ENCODE results near the gene REC8.
A peak's percentile ranks its signal among the peaks of the same experiment; 100 is the strongest.

REC8 gene

DNA sequence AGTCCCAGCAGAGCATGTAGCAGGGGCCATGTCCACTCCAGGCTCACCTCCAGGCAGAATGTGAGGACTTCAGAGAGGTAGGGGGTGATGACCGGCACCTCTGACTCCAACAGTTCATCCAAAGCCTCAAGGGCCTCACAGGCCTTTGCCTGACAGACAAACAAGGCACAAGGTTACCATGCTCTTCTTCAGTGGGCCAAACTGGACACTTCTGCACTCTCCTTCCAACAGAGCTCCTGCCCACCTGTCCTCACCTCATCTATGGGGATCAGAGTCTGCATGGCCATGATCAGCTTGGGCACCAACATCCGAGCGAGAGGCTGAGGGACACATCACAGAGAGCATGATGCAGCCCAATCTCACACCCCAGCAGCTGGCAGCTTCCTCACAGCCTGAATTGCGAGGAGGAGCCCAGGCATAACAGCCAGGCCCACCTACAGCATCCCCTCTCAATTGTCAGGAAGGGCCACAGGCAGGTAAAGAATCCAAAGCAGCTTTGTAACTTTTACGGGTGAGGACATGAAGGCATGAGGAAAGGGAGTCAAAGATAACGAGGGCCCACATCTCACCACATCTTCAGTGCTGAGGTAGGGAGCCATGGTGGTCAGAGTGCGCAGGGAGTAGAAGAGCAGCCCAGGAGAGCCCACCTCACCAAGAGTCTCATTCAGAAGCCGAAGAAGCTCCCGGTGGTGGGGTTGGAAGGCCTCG lies 15.1 kb downstream of the REC8 start:
- peaks cover 29 to 58% of the 10 kb centered on the region in 2 donors for H3K36me3 ChIP-seq (ENCODE audit: control insufficient read depth in 1 of 2, insufficient read depth in 2 of 2, low read length in 2 of 2)
- peaks cover 4 to 19% of the 10 kb centered on the region in 2 donors for H3K4me1 ChIP-seq (ENCODE audit: control insufficient read depth in 1 of 2, insufficient read depth in 2 of 2, low read length in 2 of 2)
- no peaks in the 10 kb centered on the region for H3K27me3 ChIP-seq (ENCODE audit: low read depth, low read length)
- H3K4me3 ChIP-seq (ENCODE audit: low read depth in 1 of 2, low read length in 2 of 2), result no peak overlapping the region
- no peaks in the 10 kb centered on the region for H3K9me3 ChIP-seq (ENCODE audit: control insufficient read depth in 1 of 2, low read length in 2 of 2)
- no peak overlapping the region for H3K27ac ChIP-seq (ENCODE audit: low read length)

DNA sequence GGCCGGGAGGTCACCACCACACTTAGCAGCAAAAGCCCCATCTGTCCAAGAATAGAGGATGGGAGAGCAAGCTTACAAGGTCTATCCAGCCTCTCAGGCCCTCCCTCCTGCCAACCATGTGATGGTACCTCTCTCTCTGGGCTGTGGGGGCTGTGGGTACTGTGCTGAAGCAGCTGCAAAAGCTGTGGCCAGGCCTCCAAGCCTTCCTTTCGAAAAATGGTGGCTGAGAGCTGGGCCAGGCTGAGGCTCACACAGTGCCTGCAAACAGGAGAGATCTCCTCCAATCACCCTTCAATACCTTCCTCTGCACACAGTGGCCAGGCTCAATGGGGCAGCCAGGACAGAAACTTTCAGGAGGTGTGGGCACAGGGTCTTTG lies 15.6 kb downstream of the REC8 start:
- peak overlapping the region; percentile 70 to 79 for H3K4me3 ChIP-seq (ENCODE audit: low read depth in 1 of 2, low read length in 2 of 2)
- peaks cover 30 to 58% of the 10 kb centered on the region in 2 donors for H3K36me3 ChIP-seq (ENCODE audit: control insufficient read depth in 1 of 2, insufficient read depth in 2 of 2, low read length in 2 of 2)
- H3K27ac ChIP-seq (ENCODE audit: low read length), result no peak overlapping the region
- H3K9me3 ChIP-seq (ENCODE audit: control insufficient read depth in 1 of 2, low read length in 2 of 2), result no peaks in the 10 kb centered on the region
- no peaks in the 10 kb centered on the region for H3K27me3 ChIP-seq (ENCODE audit: low read depth, low read length)
- peaks cover 4 to 19% of the 10 kb centered on the region in 2 donors for H3K4me1 ChIP-seq (ENCODE audit: control insufficient read depth in 1 of 2, insufficient read depth in 2 of 2, low read length in 2 of 2)

DNA sequence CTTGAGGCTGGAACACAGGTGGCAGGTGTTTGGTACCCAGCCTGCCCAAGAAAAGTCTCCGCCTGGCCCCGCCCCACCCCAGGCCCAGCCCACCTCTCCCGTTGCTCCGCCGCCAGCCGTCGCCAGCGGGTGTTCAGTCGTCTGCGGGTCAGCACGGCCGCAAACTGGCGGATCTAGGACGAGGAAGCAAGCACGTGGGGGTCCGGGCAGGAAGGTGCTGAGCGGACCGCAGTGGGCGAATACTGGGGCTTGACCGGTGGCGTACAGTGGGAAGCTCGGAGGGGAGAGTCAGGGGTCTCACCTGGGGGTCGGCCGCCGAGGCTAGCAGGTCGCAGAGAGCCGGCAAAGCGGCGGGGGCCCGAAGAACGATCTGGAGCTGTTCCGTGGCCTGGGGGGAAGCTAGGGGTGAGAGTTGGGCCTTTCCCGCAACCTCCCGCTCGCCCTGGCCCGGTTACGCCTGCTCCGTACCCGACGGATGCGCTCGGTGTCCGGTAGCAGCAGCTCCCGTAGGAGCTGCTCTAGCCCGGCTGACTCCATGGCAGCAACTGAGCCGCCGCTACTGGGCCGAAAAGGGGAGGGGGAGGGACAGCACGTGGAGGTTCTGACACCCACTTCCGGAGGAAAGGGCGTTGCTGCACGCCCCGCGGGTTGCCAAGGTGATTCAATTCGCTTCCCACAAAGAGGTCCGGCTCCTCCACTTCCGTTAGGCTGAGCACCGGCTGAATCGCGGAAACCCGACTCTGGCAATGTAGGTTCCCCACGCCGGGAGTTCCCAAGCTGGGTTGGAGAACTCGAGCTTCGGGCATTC lies 16.6 kb downstream of the REC8 start, which contains the start of gene IPO4:
TSS of gene IPO4 (minus strand) at position 566 of the 808 bp plus-strand sequence. CDS start at position 537, 29 bp downstream.
- Histone ChIP-seq H3K4me1 (ENCODE audit: control insufficient read depth in 1 of 2, insufficient read depth in 2 of 2, low read length in 2 of 2) (peaks cover 4 to 19% of the 10 kb centered on the region in 2 donors), H3K9me3 (ENCODE audit: control insufficient read depth in 1 of 2, low read length in 2 of 2) (no peaks in the 10 kb centered on the region), H3K27me3 (ENCODE audit: low read depth, low read length) (no peaks in the 10 kb centered on the region), H3K36me3 (ENCODE audit: control insufficient read depth in 1 of 2, insufficient read depth in 2 of 2, low read length in 2 of 2) (peaks cover 31 to 55% of the 10 kb centered on the region in 2 donors), H3K27ac (ENCODE audit: low read length) (peak within 1 kb of the TSS; percentile 11), H3K4me3 (ENCODE audit: low read depth in 1 of 2, low read length in 2 of 2) (peak within 1 kb of the TSS; percentile 70 to 79)

DNA sequence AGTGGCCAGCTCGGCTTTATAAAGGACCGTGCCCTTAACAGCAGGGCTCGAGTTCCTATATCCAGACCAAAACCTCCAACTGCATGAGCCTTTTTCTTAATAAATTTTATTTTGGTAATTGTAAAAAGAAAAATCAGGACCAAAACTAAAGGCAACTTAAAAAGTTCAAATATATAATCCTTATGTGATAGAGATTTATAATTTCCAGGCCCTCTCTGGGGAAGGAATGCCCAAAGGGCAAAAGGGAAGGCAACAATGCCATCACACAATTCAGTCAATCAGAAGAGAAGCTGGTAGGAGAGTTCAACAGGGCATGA lies 17.1 kb downstream of the REC8 start:
- Histone ChIP-seq H3K36me3 (ENCODE audit: control insufficient read depth in 1 of 2, insufficient read depth in 2 of 2, low read length in 2 of 2) (peaks cover 29 to 50% of the 10 kb centered on the region in 2 donors), H3K4me1 (ENCODE audit: control insufficient read depth in 1 of 2, insufficient read depth in 2 of 2, low read length in 2 of 2) (peaks cover 5 to 21% of the 10 kb centered on the region in 2 donors), H3K27ac (ENCODE audit: low read length) (no peak overlapping the region), H3K27me3 (ENCODE audit: low read depth, low read length) (no peaks in the 10 kb centered on the region), H3K4me3 (ENCODE audit: low read depth in 1 of 2, low read length in 2 of 2) (peak overlapping the region; percentile 70 to 79), H3K9me3 (ENCODE audit: control insufficient read depth in 1 of 2, low read length in 2 of 2) (no peaks in the 10 kb centered on the region)

DNA sequence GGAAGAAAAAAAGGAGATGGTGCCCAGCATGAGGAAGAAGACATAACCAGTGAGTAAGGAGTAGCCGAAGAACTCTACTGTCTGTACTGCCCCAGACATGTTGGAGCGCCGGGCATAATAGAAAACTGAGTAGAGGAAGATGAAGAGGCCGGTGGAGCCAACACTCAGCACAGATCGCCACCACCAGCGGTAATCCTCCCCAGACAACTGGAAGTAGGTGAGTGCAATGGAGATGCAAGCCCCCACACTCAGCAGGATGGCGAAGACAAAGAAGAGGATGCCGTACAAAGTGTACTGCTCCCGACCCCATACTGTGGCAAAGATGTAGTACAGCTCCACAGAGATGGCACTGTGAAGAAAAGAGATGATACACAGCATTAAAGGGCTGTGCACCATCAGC lies 17.6 kb downstream of the REC8 start:
- Histone ChIP-seq H3K36me3 (ENCODE audit: control insufficient read depth in 1 of 2, insufficient read depth in 2 of 2, low read length in 2 of 2) (peaks cover 27 to 45% of the 10 kb centered on the region in 2 donors), H3K9me3 (ENCODE audit: control insufficient read depth in 1 of 2, low read length in 2 of 2) (no peaks in the 10 kb centered on the region), H3K27me3 (ENCODE audit: low read depth, low read length) (no peaks in the 10 kb centered on the region), H3K4me3 (ENCODE audit: low read depth in 1 of 2, low read length in 2 of 2) (no peak overlapping the region), H3K27ac (ENCODE audit: low read length) (no peak overlapping the region), H3K4me1 (ENCODE audit: control insufficient read depth in 1 of 2, insufficient read depth in 2 of 2, low read length in 2 of 2) (peaks cover 9 to 26% of the 10 kb centered on the region in 2 donors)

DNA sequence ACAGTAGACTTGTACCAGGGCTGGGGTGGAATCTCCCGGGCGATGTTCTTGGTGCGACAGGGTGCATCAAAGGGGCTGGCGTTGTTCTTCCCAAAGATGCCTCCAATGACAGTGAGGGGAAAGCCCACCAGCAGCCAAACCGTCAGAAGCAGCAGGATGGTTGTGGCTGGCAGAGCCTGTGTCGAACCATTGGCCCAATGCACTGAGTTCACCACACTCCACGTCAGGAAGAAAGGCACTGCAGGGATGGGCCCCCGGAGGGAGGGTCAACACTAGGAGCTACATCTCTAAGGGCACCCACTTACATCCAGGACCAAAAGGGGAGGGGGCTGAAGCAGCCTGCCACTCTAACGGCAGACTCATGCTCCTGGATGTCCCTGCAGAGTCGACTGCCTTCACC lies 18.5 kb downstream of the REC8 start:
- Histone ChIP-seq H3K27ac (ENCODE audit: low read length) (no peak overlapping the region), H3K36me3 (ENCODE audit: control insufficient read depth in 1 of 2, insufficient read depth in 2 of 2, low read length in 2 of 2) (peaks cover 25 to 36% of the 10 kb centered on the region in 2 donors), H3K9me3 (ENCODE audit: control insufficient read depth in 1 of 2, low read length in 2 of 2) (no peaks in the 10 kb centered on the region), H3K27me3 (ENCODE audit: low read depth, low read length) (no peaks in the 10 kb centered on the region), H3K4me3 (ENCODE audit: low read depth in 1 of 2, low read length in 2 of 2) (no peak overlapping the region), H3K4me1 (ENCODE audit: control insufficient read depth in 1 of 2, insufficient read depth in 2 of 2, low read length in 2 of 2) (peaks cover 13 to 29% of the 10 kb centered on the region in 2 donors)

DNA sequence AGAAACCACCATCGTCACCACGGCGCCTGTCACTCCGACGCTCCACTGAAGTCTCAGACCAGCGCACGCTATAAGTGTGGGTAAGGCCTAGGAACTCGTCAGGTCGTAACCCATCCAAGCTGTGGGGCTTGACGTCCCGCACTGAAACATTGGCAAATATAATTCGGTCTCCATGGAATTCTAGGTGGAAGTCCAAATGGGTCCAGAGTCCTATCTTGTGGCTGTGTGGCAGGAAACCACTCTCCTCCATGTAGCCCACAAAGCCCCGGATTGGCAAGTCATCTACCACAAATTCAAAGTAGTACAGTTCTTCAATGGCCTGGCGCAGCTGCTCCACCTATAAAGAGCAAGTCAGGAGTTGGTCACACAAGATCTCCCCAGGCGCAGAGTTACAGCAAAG lies 21.1 kb downstream of the REC8 start:
- H3K27me3 ChIP-seq (ENCODE audit: low read depth, low read length), result no peaks in the 10 kb centered on the region
- peaks cover 12 to 21% of the 10 kb centered on the region in 2 donors for H3K36me3 ChIP-seq (ENCODE audit: control insufficient read depth in 1 of 2, insufficient read depth in 2 of 2, low read length in 2 of 2)
- no peaks in the 10 kb centered on the region for H3K9me3 ChIP-seq (ENCODE audit: control insufficient read depth in 1 of 2, low read length in 2 of 2)
- H3K4me1 ChIP-seq (ENCODE audit: control insufficient read depth in 1 of 2, insufficient read depth in 2 of 2, low read length in 2 of 2), result peaks cover 14 to 34% of the 10 kb centered on the region in 2 donors
- H3K4me3 ChIP-seq (ENCODE audit: low read depth in 1 of 2, low read length in 2 of 2), result no peak overlapping the region
- H3K27ac ChIP-seq (ENCODE audit: low read length), result no peak overlapping the region

DNA sequence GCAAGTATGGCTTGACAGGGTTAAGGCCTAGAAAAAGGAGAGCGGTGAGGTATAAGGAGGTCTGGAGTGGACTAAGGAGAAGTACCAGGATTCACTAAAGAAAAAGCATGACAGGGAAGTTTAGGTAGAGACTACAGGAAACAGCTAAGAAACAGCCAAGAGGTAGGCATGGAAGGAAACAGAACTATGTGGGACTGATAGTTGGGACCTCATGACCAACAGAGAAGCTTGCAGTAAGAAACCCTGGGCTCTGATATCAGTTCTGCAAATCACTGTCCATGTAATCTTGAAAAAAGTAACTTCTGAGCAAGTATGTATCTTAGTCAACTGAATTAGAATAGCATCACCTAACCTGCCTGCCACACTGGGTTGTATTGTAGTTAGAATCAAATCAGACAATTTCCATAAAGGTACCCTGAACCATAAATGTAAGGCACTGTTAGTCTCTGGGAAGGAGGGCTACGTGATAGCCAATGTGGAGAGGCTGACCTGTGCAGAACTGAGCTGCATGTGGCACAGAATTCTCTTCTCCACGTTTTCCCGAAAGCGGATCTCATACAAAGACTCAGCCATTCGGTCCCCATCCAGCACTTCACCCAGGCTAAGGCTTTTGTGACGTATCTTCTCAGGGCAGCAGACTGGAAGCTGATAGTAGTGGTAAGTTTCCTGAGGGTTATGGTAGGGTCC lies 22.4 kb downstream of the REC8 start:
- peaks cover 12 to 21% of the 10 kb centered on the region in 2 donors for H3K36me3 ChIP-seq (ENCODE audit: control insufficient read depth in 1 of 2, insufficient read depth in 2 of 2, low read length in 2 of 2)
- H3K9me3 ChIP-seq (ENCODE audit: control insufficient read depth in 1 of 2, low read length in 2 of 2), result no peaks in the 10 kb centered on the region
- peak overlapping the region; percentile 79 to 93 for H3K4me3 ChIP-seq (ENCODE audit: low read depth in 1 of 2, low read length in 2 of 2)
- no peaks in the 10 kb centered on the region for H3K27me3 ChIP-seq (ENCODE audit: low read depth, low read length)
- H3K27ac ChIP-seq (ENCODE audit: low read length), result peak overlapping the region; percentile 95
- H3K4me1 ChIP-seq (ENCODE audit: control insufficient read depth in 1 of 2, insufficient read depth in 2 of 2, low read length in 2 of 2), result peaks cover 14 to 24% of the 10 kb centered on the region in 2 donors

DNA sequence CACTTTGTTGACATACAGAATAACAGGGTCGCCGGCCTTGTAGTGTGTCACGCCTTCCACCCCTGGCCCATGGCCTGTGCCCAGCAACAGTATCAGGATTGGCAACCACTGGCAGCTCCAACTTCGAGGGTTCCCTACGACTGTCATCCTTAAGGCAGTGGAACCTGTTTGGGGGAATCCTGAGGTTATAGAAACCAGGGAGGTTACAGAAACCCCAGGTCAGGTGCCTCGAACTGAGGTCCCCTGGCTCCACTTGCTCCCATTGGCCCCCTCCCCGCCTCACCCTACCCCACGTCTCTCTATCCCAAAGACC lies 22.9 kb downstream of the REC8 start:
- Histone ChIP-seq H3K4me1 (ENCODE audit: control insufficient read depth in 1 of 2, insufficient read depth in 2 of 2, low read length in 2 of 2) (peaks cover 14 to 23% of the 10 kb centered on the region in 2 donors), H3K4me3 (ENCODE audit: low read depth in 1 of 2, low read length in 2 of 2) (peak overlapping the region; percentile 79 to 93), H3K9me3 (ENCODE audit: control insufficient read depth in 1 of 2, low read length in 2 of 2) (no peaks in the 10 kb centered on the region), H3K27ac (ENCODE audit: low read length) (peak overlapping the region; percentile 95), H3K36me3 (ENCODE audit: control insufficient read depth in 1 of 2, insufficient read depth in 2 of 2, low read length in 2 of 2) (peaks cover 12 to 21% of the 10 kb centered on the region in 2 donors), H3K27me3 (ENCODE audit: low read depth, low read length) (no peaks in the 10 kb centered on the region)

DNA sequence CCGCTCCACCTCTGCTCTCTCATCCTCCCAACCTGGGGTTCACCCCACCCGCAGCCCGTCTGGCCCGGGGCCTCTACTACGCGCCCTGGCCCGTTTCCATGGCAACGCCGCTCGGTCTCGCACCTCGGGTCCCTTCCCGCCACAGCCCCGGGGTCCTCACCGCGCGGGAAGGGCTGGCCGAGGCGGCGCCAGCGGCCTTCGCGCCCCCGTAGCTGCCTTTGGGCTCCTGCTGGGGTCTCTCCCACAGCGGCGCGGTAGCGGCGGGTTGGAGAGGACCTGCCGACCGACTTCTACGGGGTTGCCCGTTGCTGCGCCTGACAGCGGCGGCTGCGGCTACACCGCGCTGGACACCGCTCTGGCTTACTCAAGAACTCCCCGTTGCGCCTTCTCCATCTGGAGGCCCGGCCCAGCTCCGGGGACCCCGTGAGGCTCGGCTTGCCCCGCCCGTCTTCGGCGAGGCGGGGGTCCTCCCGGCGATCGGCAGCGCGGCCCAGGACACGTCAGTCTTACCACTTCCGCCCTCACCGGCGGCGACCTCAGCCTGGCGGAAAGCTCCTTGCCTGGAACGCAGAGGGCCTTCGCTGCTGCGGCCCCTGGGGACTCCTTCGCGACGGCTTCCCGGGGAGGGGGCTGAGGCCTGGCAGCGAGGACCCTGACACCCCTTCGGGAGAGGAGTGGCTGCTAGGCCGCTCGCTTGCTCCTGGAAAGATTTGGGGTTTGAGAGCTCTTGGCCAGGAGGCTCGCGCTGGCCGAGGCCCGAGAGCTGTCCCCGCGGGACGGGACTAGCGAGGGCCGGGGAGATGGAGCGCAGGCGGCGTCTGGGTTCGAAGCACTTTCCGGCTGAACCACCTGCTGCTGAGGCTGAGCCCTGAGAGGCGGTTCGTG lies 23.5 kb downstream of the REC8 start, which contains the start of gene TM9SF1:
TSS of gene TM9SF1 (minus strand) at position 256 of the 885 bp plus-strand sequence. CDS start 422 bp downstream, outside the sequence.
- no peaks in the 10 kb centered on the region for H3K9me3 ChIP-seq (ENCODE audit: control insufficient read depth in 1 of 2, low read length in 2 of 2)
- no peaks in the 10 kb centered on the region for H3K27me3 ChIP-seq (ENCODE audit: low read depth, low read length)
- H3K36me3 ChIP-seq (ENCODE audit: control insufficient read depth in 1 of 2, insufficient read depth in 2 of 2, low read length in 2 of 2), result peaks cover 12 to 17% of the 10 kb centered on the region in 2 donors
- H3K4me3 ChIP-seq (ENCODE audit: low read depth in 1 of 2, low read length in 2 of 2), result peak within 1 kb of the TSS; percentile 79 to 93
- peaks cover 14 to 23% of the 10 kb centered on the region in 2 donors for H3K4me1 ChIP-seq (ENCODE audit: control insufficient read depth in 1 of 2, insufficient read depth in 2 of 2, low read length in 2 of 2)
- peak within 1 kb of the TSS; percentile 95 for H3K27ac ChIP-seq (ENCODE audit: low read length)

Data from muscle layer of duodenum (tissue), 2 donors.